T-helper 17 cell (primary cell): ENCODE results near the gene TUFM. TPM values are rescaled to one million over a fixed set of nuclear protein-coding genes. Genes with fewer than 3 reads are reported as not detected.
"Not testable (repeated sequence)": the region's sequence is repeated elsewhere in the genome, so short reads cannot be mapped to it uniquely, and the experiment has no call there.

Experiments
- ATAC-seq: fragments of 150-1000 bp; cut with Tn5 transposase; 2 replicates; pipeline ENCODE4 v1.10.0; 2021; ENCODE audit warnings: mild to moderate bottlenecking, moderate library complexity
- DNase-seq, 3 donors: peaks; one replicate each; pipeline versions ENCODE4 v3.0.0 to v3.0.0-alpha.2; 2020 to 2021
- H3K9me3 ChIP-seq: one replicate; pipeline ENCODE4 v1.7.0; 2013; ENCODE audit warnings: low read length, mild to moderate bottlenecking; ENCODE audit not compliant: control insufficient read depth, poor library complexity, severe bottlenecking
- H3K27ac Mint-ChIP-seq: one replicate; pipeline ENCODE4 v1.8.0; 2022; ENCODE audit warnings: mild to moderate bottlenecking, moderate library complexity, mixed read lengths
- H3K27me3 Mint-ChIP-seq: one replicate; pipeline ENCODE4 v1.8.0; 2022; ENCODE audit warnings: mixed read lengths
- H3K36me3 Mint-ChIP-seq: one replicate; pipeline ENCODE4 v1.8.0; 2022; ENCODE audit warnings: low read depth, mixed read lengths
- H3K4me1 Mint-ChIP-seq: one replicate; pipeline ENCODE4 v1.8.0; 2022; ENCODE audit warnings: mild to moderate bottlenecking, mixed read lengths
- H3K4me3 Mint-ChIP-seq: one replicate; pipeline ENCODE4 v1.8.0; 2022; ENCODE audit warnings: mild to moderate bottlenecking, moderate library complexity, mixed read lengths
- total RNA-seq, 4 donors: library from RNA in 2 of 4; stranded (reverse) in 2 of 4; gene quantifications; one replicate each; pipeline ENCODE4 v1.2.3 and lab custom pipeline; 2022 to 2026

Gene TUFM
- total RNA-seq, 2 donors from 2014 or later: 78.5 to 103 TPM

DNA sequence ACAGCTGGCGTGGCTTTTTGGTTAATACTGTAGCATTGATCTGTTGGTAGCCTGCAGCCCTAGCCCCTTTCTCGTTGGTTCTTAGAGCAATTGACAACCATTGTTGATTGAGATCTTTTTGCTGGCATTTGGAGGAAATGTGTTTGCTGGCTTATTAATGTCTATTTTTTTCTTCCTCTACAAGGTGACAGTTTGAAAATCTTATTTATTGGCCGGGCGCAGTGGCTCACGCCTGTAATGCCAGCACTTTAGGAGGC, 21.5 kb downstream of the TUFM start:
- no peaks in the 10 kb centered on the region for H3K27me3 Mint-ChIP-seq
- no peak for ATAC-seq
- H3K4me1 Mint-ChIP-seq: peaks cover 27% of the 10 kb centered on the region
- H3K27ac Mint-ChIP-seq: peak overlapping the region; percentile 98
- peaks cover 3% of the 10 kb centered on the region for H3K36me3 Mint-ChIP-seq
- peak overlapping the region; percentile 96 for H3K4me3 Mint-ChIP-seq
- no peaks in the 10 kb centered on the region for H3K9me3 ChIP-seq
- DNase-seq: no peak

GRCh38 chr16:28823873-28824716, 22.1 kb downstream of the TUFM start:
- Mint-ChIP-seq H3K4me3 (peak overlapping the region; percentile 96), H3K36me3 (peaks cover 3% of the 10 kb centered on the region), H3K4me1 (peaks cover 27% of the 10 kb centered on the region), H3K27ac (peak overlapping the region; percentile 98), H3K27me3 (no peaks in the 10 kb centered on the region)
- peak; percentile 93 to 97 (median 94) for DNase-seq
- ATAC-seq: peak; percentile 73
- H3K9me3 ChIP-seq: no peaks in the 10 kb centered on the region

GRCh38 chr16:28823291-28823872, 22.8 kb downstream of the TUFM start:
- H3K27ac Mint-ChIP-seq: peak overlapping the region; percentile 98
- H3K36me3 Mint-ChIP-seq: peaks cover 3% of the 10 kb centered on the region

DNA sequence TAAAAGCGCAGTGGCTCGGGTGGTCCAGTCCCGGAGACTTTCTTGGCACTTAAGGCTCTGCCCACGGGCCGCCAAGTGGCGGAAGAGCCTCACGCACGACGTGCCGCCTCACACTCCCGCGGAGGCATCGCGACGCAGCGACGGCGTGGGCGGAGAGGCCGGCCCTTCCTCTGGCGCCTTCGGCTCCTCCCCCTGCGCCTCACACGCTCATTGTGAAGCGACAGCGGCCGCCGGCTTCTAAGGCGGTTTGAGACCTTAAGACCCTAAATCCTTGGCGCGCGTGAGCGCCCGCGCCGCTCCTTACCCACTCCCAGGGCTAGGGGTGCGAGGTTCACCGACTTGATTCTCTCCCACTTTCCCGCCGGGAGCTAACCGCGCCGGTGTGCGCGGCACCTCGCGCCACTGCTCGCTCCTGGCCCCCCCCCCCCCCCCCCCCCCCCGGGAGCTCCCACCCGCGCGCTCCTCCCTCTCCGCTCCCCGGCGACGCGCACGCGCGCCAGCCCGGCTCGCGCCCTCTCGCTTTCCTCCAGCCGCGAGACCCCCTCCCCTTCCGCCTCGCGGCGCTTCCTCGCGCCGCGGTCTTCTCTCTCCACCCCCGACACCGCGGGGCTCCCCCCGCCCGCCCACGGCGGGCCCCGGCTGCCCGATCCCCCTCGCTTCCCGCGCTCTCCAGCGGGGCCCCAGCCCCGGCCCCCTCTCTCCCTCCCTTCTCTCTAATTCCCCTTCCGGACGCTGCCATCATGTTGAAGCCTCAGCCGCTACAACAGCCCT, 23.4 kb downstream of the TUFM start, which contains the start of gene ATXN2L:
ATXN2L (plus strand) TSS at position 480 of the 771 bp plus-strand sequence; CDS start at position 741, 261 bp downstream.
- peaks cover 27% of the 10 kb centered on the region for H3K4me1 Mint-ChIP-seq
- DNase-seq: peak; percentile 85 to 88 (median 87)
- peak within 1 kb of the TSS; percentile 96 for H3K4me3 Mint-ChIP-seq
- H3K27ac Mint-ChIP-seq: peak within 1 kb of the TSS; percentile 98
- peak; percentile 58 for ATAC-seq
- H3K27me3 Mint-ChIP-seq: no peaks in the 10 kb centered on the region
- H3K36me3 Mint-ChIP-seq: peaks cover 3% of the 10 kb centered on the region
- H3K9me3 ChIP-seq: no peaks in the 10 kb centered on the region

More at GRCh38 chr16:28823291-28823872, 22.8 kb downstream of the TUFM start:
- ATAC-seq (peak; percentile 3), DNase-seq (no peak)
- H3K27me3 Mint-ChIP-seq: no peaks in the 10 kb centered on the region
- peaks cover 27% of the 10 kb centered on the region for H3K4me1 Mint-ChIP-seq
- no peaks in the 10 kb centered on the region for H3K9me3 ChIP-seq
- H3K4me3 Mint-ChIP-seq: peak overlapping the region; percentile 96

DNA sequence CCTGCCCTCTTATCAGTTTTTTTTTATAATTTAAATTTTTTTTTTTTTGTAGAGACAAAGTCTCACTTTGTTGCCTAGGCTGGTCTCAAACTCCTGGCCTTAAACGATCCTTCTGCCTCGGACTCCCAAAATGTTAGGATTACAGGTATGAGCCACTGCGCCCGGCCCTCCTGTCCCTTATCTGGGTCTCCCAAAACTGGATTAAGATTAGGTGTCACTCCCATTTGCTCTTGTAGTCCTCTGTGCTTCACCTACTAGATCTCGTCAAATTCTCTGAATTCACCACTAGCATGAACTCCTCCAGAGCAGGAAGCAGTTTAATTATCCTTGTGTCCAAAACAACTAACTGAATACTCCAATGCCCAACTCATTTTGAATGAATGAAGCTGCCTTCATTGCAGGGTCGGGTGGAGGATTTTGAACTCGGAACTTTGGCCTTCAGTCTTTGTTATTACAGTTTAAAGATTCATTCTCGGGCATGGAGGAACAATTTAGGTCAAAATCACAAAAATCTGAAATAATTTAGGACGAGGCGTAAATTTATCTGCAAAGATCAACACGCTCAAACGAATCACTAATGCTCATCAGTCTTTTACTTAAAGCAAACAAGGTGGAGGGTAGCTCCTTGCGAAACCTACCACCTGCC, 24.2 kb downstream of the TUFM start:
- Mint-ChIP-seq H3K36me3 (peaks cover 3% of the 10 kb centered on the region), H3K27ac (peak overlapping the region; percentile 98), H3K4me3 (peak overlapping the region; percentile 96), H3K4me1 (peaks cover 27% of the 10 kb centered on the region), H3K27me3 (no peaks in the 10 kb centered on the region)
- no peak for DNase-seq
- no peaks in the 10 kb centered on the region for H3K9me3 ChIP-seq
- ATAC-seq: no peak

DNA sequence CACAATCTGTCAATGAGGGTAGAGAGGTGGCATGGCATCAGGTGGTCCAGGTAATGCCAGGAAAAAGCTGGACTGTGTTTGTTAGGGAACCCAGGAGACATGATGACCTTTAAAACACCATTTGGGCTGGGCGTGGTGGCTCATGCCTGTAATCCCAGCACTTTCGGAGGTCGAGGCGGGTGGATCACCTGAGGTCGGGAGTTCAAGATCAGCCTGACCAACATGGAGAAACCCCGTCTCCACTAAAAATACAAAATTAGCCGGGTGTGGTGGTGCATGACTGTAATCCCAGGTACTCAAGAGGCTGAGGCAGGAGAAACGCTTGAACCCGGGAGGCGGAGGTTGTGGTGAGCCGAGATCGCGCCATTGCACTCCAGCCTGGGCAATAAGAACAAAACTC, 25.6 kb downstream of the TUFM start:
- Mint-ChIP-seq H3K4me3 (peak overlapping the region; percentile 75), H3K4me1 (peaks cover 22% of the 10 kb centered on the region), H3K27ac (peak overlapping the region; percentile 75)
- H3K9me3 ChIP-seq, ATAC-seq, H3K27me3 Mint-ChIP-seq, H3K36me3 Mint-ChIP-seq, DNase-seq: not testable (repeated sequence)

- H3K4me3 Mint-ChIP-seq: no peak overlapping the region
- DNase-seq (no peak), ATAC-seq (no peak)
- H3K27ac Mint-ChIP-seq: peak overlapping the region; percentile 75
- H3K9me3 ChIP-seq: no peaks in the 10 kb centered on the region
- H3K36me3 Mint-ChIP-seq: no peaks in the 10 kb centered on the region
- H3K4me1 Mint-ChIP-seq: peaks cover 18% of the 10 kb centered on the region
- no peaks in the 10 kb centered on the region for H3K27me3 Mint-ChIP-seq
Measured at GRCh38 chr16:28820016-28820415, 26.1 kb downstream of the TUFM start.

DNA sequence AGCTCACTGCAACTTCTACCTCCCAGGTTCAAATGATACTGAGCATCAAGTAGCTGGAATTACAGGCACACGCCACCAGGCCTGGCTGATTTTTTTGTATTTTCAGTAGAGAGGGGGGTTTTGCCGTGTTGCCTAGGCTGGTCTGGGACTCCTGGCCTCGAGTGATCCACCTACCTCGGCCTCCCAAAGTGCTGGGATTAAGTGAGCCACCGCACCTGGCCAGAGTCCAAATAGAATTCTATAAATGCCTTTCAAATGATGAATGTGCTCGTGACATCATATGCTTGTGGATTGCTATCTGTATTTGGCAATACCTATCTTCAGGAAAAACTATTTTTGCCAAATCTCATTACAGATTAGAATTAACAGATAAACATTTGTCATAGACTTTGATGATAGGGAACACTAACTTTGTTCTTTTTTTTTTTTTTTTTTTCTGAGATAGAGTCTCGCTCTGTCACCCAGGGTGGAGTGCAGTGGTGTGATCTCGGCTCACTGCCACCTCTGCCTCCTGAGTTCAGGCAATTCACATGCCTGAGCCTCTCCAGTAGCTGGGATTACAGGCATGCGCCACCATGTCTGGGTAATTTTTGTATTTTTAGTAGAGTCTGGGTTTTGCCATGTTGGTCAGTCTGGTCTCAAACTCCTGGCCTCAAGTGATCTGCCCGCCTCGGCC, 38.6 kb downstream of the TUFM start:
- not testable (repeated sequence) for ATAC-seq, DNase-seq, H3K4me1 Mint-ChIP-seq, H3K4me3 Mint-ChIP-seq, H3K9me3 ChIP-seq, H3K36me3 Mint-ChIP-seq, H3K27me3 Mint-ChIP-seq, H3K27ac Mint-ChIP-seq

DNA sequence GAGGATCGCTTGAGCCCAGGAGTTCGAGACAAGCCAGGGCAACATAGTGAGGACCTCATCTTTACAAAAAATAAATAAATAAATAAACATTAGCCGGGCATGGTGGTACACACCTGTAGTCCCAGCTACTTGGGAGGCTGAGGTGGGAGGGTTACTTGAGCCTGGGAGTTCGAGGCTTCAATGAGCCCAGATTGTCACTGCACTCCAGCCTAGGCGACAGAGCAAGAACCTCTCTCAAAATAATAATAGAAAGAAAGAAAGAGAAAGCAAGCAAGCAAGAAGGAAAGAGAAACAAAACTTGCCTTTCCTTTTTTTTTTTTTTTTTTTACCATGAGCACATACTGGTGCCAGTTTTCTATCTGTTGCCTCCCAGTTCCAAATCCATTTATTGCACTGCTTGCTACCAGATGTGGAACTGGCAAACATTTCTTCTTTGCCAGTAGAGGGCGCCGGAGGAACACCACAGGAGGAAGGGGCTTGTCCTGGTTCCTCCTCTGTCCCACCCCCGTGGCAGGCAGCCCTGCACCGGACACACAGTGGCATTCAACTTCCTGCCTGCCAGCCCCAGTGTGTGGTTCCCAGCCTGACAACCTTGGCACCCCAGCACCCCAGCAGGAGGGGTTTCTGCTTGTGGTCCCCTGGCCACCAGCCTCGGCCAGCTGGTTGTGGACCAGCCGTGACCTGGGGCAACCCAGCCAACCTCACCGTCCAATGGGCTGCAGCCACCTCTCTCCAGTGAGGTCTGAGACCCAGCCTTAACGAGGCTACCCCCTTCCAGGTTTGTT, 43.7 kb downstream of the TUFM start:
- not testable (repeated sequence) for H3K27ac Mint-ChIP-seq, H3K4me1 Mint-ChIP-seq, H3K9me3 ChIP-seq, H3K27me3 Mint-ChIP-seq, H3K36me3 Mint-ChIP-seq
- DNase-seq: peak; percentile 20 to 56 (median 36)
- H3K4me3 Mint-ChIP-seq: peak overlapping the region; percentile 69
- peak; percentile 86 for ATAC-seq

Other genes starting within 250 kb of the TUFM start
- gene SULT1A2, start 249.3 kb downstream of the TUFM start, total RNA-seq: under 1 TPM in 1 of 2 donors, not detected in 1; 0.22 TPM
- gene SULT1A1, start 236.3 kb downstream of the TUFM start, total RNA-seq: 10 to 100 TPM; 10.6 to 14.4 TPM
- gene NPIPB8, start 208.3 kb downstream of the TUFM start, total RNA-seq: 1 to 10 TPM in 1 of 2 donors, not detected in 1; 1.2 TPM
- gene EIF3C, start 134.9 kb downstream of the TUFM start, total RNA-seq: 100 to 1,000 TPM; 257 to 259 TPM
- gene NPIPB9, start 94.6 kb downstream of the TUFM start, total RNA-seq: 1 to 10 TPM; 1.4 to 6.6 TPM
- gene ATXN2L, start 23.3 kb downstream of the TUFM start, total RNA-seq: 100 to 1,000 TPM; 348 to 372 TPM
- gene SH2B1, start 17.5 kb upstream of the TUFM start, total RNA-seq: 10 to 100 TPM; 69.1 to 77.7 TPM
- gene ATP2A1, start 32.1 kb upstream of the TUFM start, total RNA-seq: 1 to 10 TPM in 1 of 2 donors, under 1 TPM in 1; 0.75 to 1.7 TPM
- gene RABEP2, start 78.9 kb upstream of the TUFM start, total RNA-seq: 10 to 100 TPM; 25.2 to 25.3 TPM
- 1 to 10 TPM in 1 of 2 donors, not detected in 1; 4.0 TPM for gene CD19, start 85.6 kb upstream of the TUFM start, total RNA-seq
- 10 to 100 TPM; 67.7 to 70.9 TPM for gene NFATC2IP, start 104.6 kb upstream of the TUFM start, total RNA-seq
- gene SPNS1, start 128.4 kb upstream of the TUFM start, total RNA-seq: 10 to 100 TPM; 24.4 to 28.1 TPM
- gene LAT, start 138.7 kb upstream of the TUFM start, total RNA-seq: 100 to 1,000 TPM; 191 to 193 TPM